HEK293T (cell line): ENCODE results near the gene MAMLD1.

Experiments used
- CTCF ChIA-PET: fragments of 350-600 bp; formaldehyde crosslinking; extraction: SDS; loops from one replicate; lab custom pipeline; 2021; ENCODE audit warnings: antibody characterized with exemption, inconsistent platforms; lab: Yijun Ruan, JAX
- POLR2A ChIA-PET: fragments of 350-600 bp; formaldehyde crosslinking; extraction: SDS; loops from one replicate; lab custom pipeline; 2020; ENCODE audit warnings: antibody characterized with exemption, inconsistent platforms; lab: Yijun Ruan, JAX
- DNase-seq: peaks from one replicate; pipeline ENCODE4 v3.0.0; 2012; ENCODE audit warnings: mixed read lengths; ENCODE audit errors: extremely low spot score
- ARNT ChIP-seq: fragments of 450-650 bp; IDR thresholded peaks from 2 replicates; pipeline ENCODE4 v1.6.1; 2017; ENCODE audit warnings: mild to moderate bottlenecking
- BHLHE40 ChIP-seq: fragments of 450-650 bp; IDR thresholded peaks from 2 replicates; pipeline ENCODE4 v1.6.1; 2016; ENCODE audit warnings: mild to moderate bottlenecking, moderate library complexity, borderline replicate concordance
- CTBP1 ChIP-seq: fragments of 450-650 bp; IDR thresholded peaks from 2 replicates; pipeline ENCODE4 v1.6.1; 2016; ENCODE audit warnings: borderline replicate concordance
- ELF4 ChIP-seq: fragments of 450-650 bp; IDR thresholded peaks from 2 replicates; pipeline ENCODE4 v1.6.1; 2017; ENCODE audit warnings: antibody characterized with exemption
- FOXA1 ChIP-seq: fragments of 450-650 bp; IDR thresholded peaks from 2 replicates; pipeline ENCODE4 v1.6.1; 2016; ENCODE audit warnings: mild to moderate bottlenecking
- FOXK2 ChIP-seq: fragments of 450-650 bp; IDR thresholded peaks from 2 replicates; pipeline ENCODE4 v1.6.1; 2016; ENCODE audit warnings: mild to moderate bottlenecking
- FOXM1 ChIP-seq: fragments of 450-650 bp; IDR thresholded peaks from 2 replicates; pipeline ENCODE4 v1.6.1; 2017; ENCODE audit warnings: mild to moderate bottlenecking, borderline replicate concordance
- HDGF ChIP-seq: fragments of 450-650 bp; IDR thresholded peaks from 2 replicates; pipeline ENCODE4 v1.6.1; 2017; ENCODE audit warnings: antibody characterized with exemption, borderline replicate concordance
- L3MBTL2 ChIP-seq: fragments of 450-650 bp; conservative IDR thresholded peaks from 2 replicates; pipeline ENCODE4 v1.6.1; 2016; ENCODE audit warnings: mild to moderate bottlenecking
- LEF1 ChIP-seq: fragments of 450-650 bp; IDR thresholded peaks from 2 replicates; pipeline ENCODE4 v1.6.1; 2017; ENCODE audit warnings: mild to moderate bottlenecking, borderline replicate concordance
- NFRKB ChIP-seq: fragments of 450-650 bp; IDR thresholded peaks from 2 replicates; pipeline ENCODE4 v1.6.1; 2016; ENCODE audit warnings: mild to moderate bottlenecking, moderate library complexity
- SP1 ChIP-seq: fragments of 450-650 bp; IDR thresholded peaks from 2 replicates; pipeline ENCODE4 v1.6.1; 2017
- SUZ12 ChIP-seq: fragments of 450-650 bp; IDR thresholded peaks from 2 replicates; pipeline ENCODE4 v1.6.1; 2016; ENCODE audit warnings: mild to moderate bottlenecking
- TARDBP ChIP-seq: fragments of 450-650 bp; IDR thresholded peaks from 2 replicates; pipeline ENCODE4 v1.6.1; 2016
- ZNF384 ChIP-seq: fragments of 450-650 bp; IDR thresholded peaks from 2 replicates; pipeline ENCODE4 v1.6.1; 2016
- TF ChIP-seq, protein P1 (sequence below): fragments of 450-650 bp; IDR thresholded peaks from 2 replicates; pipeline ENCODE4 v1.6.1; 2016

The MAMLD1 gene

DNA sequence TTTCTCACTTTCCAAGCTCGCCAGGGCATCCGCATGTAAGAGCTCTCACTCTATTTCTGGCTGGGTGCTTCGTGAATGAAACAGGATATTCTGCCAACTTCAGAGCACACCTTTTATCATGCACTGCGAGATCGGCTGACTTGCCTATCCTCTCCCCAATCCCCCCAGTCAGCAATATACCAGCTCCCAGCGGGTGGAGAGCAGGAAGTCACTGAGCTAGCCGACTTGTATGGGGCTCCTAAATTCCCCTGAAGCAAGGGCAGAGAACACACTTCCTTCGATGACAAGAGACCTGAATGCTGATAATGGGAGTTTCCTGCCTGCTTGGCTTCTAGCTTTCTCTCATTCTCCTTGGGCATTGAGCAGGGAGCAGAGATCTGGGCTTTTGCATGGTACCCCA is 33.8 kb upstream of the MAMLD1 start:
- CTCF ChIA-PET: interaction anchor here (0.7 kb wide), 1 partner anchor 107 kb away, joined by 3 read pairs; no protein-coding TSS in a partner anchor
- DNase-seq: no peak
- TF ChIP-seq SP1 (no peak), FOXM1 (no peak), ZNF384 (no peak), L3MBTL2 (no peak), HDGF (no peak), FOXA1 (no peak), NFRKB (no peak), FOXK2 (no peak), ELF4 (no peak), ARNT (no peak), SUZ12 (no peak), LEF1 (no peak), TARDBP (no peak), CTBP1 (no peak), BHLHE40 (no peak)
- TF ChIP-seq, protein P1, sequence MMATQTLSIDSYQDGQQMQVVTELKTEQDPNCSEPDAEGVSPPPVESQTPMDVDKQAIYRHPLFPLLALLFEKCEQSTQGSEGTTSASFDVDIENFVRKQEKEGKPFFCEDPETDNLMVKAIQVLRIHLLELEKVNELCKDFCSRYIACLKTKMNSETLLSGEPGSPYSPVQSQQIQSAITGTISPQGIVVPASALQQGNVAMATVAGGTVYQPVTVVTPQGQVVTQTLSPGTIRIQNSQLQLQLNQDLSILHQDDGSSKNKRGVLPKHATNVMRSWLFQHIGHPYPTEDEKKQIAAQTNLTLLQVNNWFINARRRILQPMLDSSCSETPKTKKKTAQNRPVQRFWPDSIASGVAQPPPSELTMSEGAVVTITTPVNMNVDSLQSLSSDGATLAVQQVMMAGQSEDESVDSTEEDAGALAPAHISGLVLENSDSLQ: no peak
- POLR2A ChIA-PET: interaction anchor here (0.8 kb wide), 1 partner anchor 10 kb away, joined by 3 read pairs; no protein-coding TSS in a partner anchor

DNA sequence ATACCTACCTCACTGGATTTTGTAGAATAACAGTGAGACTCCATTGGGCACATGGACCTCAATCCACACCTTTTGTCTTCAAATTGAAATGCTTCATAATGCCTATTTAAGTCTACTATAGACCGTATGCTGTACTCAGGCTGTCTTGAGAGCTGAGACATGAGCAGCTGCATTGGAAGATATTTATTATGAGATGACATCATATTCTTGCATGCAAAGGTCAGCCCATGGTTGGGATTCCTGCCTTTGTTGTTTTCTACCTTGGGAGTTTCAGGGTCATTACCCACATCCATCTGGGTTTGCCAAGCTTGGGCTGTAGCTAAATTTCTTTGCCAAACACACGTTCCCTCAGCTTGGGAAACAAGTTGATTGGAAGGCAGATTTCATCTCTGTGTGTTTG is 33.2 kb upstream of the MAMLD1 start:
- ChIA-PET POLR2A (interaction anchor here (0.8 kb wide), 1 partner anchor 11 kb away, joined by 3 read pairs; no protein-coding TSS in a partner anchor), CTCF (interaction anchor here (0.7 kb wide), 1 partner anchor 107 kb away, joined by 3 read pairs; no protein-coding TSS in a partner anchor)
- no peak for DNase-seq
- no peak for TF ChIP-seq ZNF384
- TF ChIP-seq TARDBP: no peak
- TF ChIP-seq FOXM1: no peak
- TF ChIP-seq LEF1: no peak
- no peak for TF ChIP-seq NFRKB
- TF ChIP-seq FOXA1: no peak
- TF ChIP-seq SUZ12: no peak
- no peak for TF ChIP-seq ARNT
- TF ChIP-seq ELF4: no peak
- TF ChIP-seq, protein P1: no peak
- TF ChIP-seq HDGF: no peak
- TF ChIP-seq BHLHE40: no peak
- no peak for TF ChIP-seq FOXK2
- TF ChIP-seq L3MBTL2: no peak
- TF ChIP-seq SP1: no peak
- TF ChIP-seq CTBP1: no peak

DNA sequence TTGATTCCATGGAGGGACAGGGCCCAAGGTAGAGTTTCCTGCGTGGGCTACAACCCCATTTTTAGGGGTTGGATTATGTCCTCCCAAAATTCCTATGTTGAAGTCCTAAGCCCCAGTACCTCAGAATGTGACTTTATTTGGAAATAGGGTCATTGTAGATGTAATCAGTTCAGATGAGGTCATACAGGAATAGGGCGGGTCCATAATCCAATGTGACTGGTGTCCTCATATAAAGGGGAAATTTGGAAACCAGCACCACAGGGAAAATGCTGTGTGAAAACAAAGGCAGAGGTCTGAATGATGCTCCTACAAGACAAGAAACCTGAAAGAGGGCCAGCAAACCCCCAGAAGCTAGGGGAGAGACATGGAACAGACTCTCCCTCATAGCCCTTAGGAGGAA is 31.1 kb upstream of the MAMLD1 start:
- TF ChIP-seq FOXK2 (no peak), ZNF384 (no peak), TARDBP (no peak), L3MBTL2 (no peak), SUZ12 (no peak), FOXM1 (no peak), SP1 (no peak), BHLHE40 (no peak), FOXA1 (no peak), CTBP1 (no peak), ELF4 (no peak), ARNT (no peak), HDGF (no peak), LEF1 (no peak), NFRKB (no peak)
- TF ChIP-seq, protein P1: no peak
- POLR2A ChIA-PET: interaction anchor here (1.2 kb wide), 1 partner anchor 27 kb away, joined by 3 read pairs; no protein-coding TSS in a partner anchor
- CTCF ChIA-PET: no interaction called here
- DNase-seq: no peak

DNA sequence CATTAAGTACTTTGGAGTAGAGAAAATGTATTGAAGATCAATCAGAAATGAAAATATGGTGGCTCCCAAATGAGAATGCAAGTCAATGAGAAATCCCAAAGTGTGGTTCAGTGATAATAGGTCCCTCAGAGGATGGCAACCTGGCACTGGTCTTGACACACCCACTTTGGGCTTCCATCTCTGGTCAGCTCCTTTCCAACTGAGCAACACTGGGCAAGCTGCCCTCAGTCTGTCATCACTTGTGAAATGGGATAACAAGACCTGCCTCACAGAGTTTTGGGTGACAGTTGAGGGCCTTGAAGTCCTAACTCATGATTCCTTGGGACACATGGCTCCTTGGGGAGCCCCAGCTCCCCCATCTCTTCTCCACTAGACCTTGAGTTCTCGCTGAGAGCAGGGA is 29.0 kb upstream of the MAMLD1 start:
- TF ChIP-seq TARDBP (no peak), ELF4 (no peak), CTBP1 (no peak), BHLHE40 (no peak), FOXK2 (no peak), SUZ12 (no peak), FOXA1 (no peak), ARNT (no peak), L3MBTL2 (no peak), NFRKB (no peak), ZNF384 (no peak), SP1 (no peak), HDGF (no peak), LEF1 (no peak), FOXM1 (no peak)
- TF ChIP-seq, protein P1: no peak
- POLR2A ChIA-PET: no interaction called here
- DNase-seq: no peak
- CTCF ChIA-PET: no interaction called here

DNA sequence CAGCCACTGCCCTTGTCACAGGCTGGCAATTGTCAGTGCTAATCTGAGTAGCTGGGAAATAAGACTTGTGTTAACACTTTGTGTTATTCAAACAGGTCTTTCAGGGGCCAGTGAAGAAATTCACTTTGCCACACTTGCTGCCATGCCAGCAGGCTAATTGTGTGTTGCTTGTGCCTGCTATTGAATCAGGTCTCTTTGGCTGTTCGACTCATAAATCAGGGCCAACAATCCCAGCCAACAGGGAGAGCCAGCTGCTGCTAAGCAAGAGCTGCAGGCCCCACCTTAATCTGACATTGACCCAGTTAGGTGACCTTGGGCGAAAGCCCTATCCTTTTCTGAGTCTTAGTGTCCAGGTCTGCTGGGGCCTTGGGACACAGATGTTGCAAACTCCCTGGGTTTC is 28.1 kb upstream of the MAMLD1 start:
- CTCF ChIA-PET: no interaction called here
- POLR2A ChIA-PET: no interaction called here

More for the DNA sequence above, 28.1 kb upstream of the MAMLD1 start:
- TF ChIP-seq L3MBTL2 (no peak), ELF4 (no peak), BHLHE40 (no peak), SP1 (no peak), ZNF384 (no peak), TARDBP (no peak)
- TF ChIP-seq, protein P1: no peak
- DNase-seq: no peak
